SK-N-MC (cell line): ENCODE data around the gene DENND1C.

Experiments used
- DNase-seq: peaks from one replicate; pipeline ENCODE4 v3.0.0-alpha.2; 2011; ENCODE audit warnings: low read depth, low spot score
- H3K27ac ChIP-seq: fragments of 200-600 bp; sonication (generic); 2 replicates; pipeline ENCODE4 v1.5.1; 2016; ENCODE audit warnings: mixed run types
- H3K36me3 ChIP-seq: fragments of 200-600 bp; sonication (generic); 2 replicates; pipeline ENCODE4 v1.6.1; 2017; ENCODE audit warnings: antibody characterized with exemption, low read length, mixed read lengths; ENCODE audit not compliant: insufficient read depth
- H3K4me3 ChIP-seq: fragments of 200-600 bp; sonication (generic); 2 replicates; pipeline ENCODE4 v1.5.1; 2016
- H3K9ac ChIP-seq: fragments of 200-600 bp; sonication (generic); 2 replicates; pipeline ENCODE4 v1.8.0; 2017; ENCODE audit warnings: mixed run types, mixed read lengths; ENCODE audit not compliant: insufficient read length
- H3K9me3 ChIP-seq: fragments of 200-600 bp; sonication (generic); 2 replicates; pipeline ENCODE4 v1.6.1; 2017; ENCODE audit warnings: low read depth, mild to moderate bottlenecking, antibody characterized with exemption, low read length, moderate library complexity, mixed read lengths
- EZH2 ChIP-seq: fragments of 200-600 bp; sonication (generic); IDR thresholded peaks from one replicate; pipeline ENCODE4 v1.6.1; 2017; ENCODE audit warnings: antibody characterized with exemption
- FOXP2 ChIP-seq: optimal IDR thresholded peaks from 2 replicates; pipeline ENCODE3; 2011; ENCODE audit warnings: mild to moderate bottlenecking, moderate library complexity; ENCODE audit not compliant: insufficient read depth; ENCODE audit errors: extremely low read length, control extremely low read depth
- POLR2AphosphoS5 ChIP-seq: IDR thresholded peaks from 2 replicates; pipeline ENCODE4 v1.6.1; 2012; ENCODE audit warnings: mild to moderate bottlenecking, low read depth, low read length, borderline replicate concordance

The DENND1C gene

GRCh38 chr19:6465663-6466062 lies 15.9 kb downstream of the DENND1C start:
- H3K9ac ChIP-seq, result no peak overlapping the region
- TF ChIP-seq EZH2 (no peak), POLR2AphosphoS5 (no peak), FOXP2 (no peak)
- H3K27ac ChIP-seq, result no peak overlapping the region
- H3K9me3 ChIP-seq, result no peaks in the 10 kb centered on the region
- no peaks in the 10 kb centered on the region for H3K36me3 ChIP-seq
- no peak overlapping the region for H3K4me3 ChIP-seq
- DNase-seq, result no peak

GRCh38 chr19:6465006-6465405 lies 16.6 kb downstream of the DENND1C start:
- TF ChIP-seq EZH2 (no peak), POLR2AphosphoS5 (no peak), FOXP2 (no peak)
- H3K4me3 ChIP-seq, result no peak overlapping the region
- DNase-seq, result no peak
- no peak overlapping the region for H3K27ac ChIP-seq
- H3K9me3 ChIP-seq, result no peaks in the 10 kb centered on the region
- no peaks in the 10 kb centered on the region for H3K36me3 ChIP-seq
- H3K9ac ChIP-seq, result no peak overlapping the region

- H3K9me3 ChIP-seq, result no peaks in the 10 kb centered on the region
- no peak for DNase-seq
- no peak within 1 kb of the TSS for H3K4me3 ChIP-seq
- H3K36me3 ChIP-seq, result no peaks in the 10 kb centered on the region
- TF ChIP-seq POLR2AphosphoS5 (no peak), EZH2 (no peak), FOXP2 (no peak)
- H3K27ac ChIP-seq, result no peak within 1 kb of the TSS
- H3K9ac ChIP-seq, result no peak within 1 kb of the TSS
These were observed 17.3 kb downstream of the DENND1C start, which contains the start of gene CRB3 for GRCh38 chr19:6464070-6464873. Gene CRB3 (plus strand): TSS chr19:6464271. CDS start chr19:6464702, 431 bp downstream.

- H3K9me3 ChIP-seq, result no peaks in the 10 kb centered on the region
- peaks cover 4% of the 10 kb centered on the region; the same call in 1 of the 2 replicates for H3K36me3 ChIP-seq
- no peak for TF ChIP-seq EZH2
- no peak for TF ChIP-seq POLR2AphosphoS5
- TF ChIP-seq FOXP2, result no peak
- DNase-seq, result peak; percentile 88
- H3K4me3 ChIP-seq, result peak overlapping the region; percentile 85
- no peak overlapping the region for H3K27ac ChIP-seq
- H3K9ac ChIP-seq, result peak overlapping the region; percentile 71
These were observed 21.3 kb downstream of the DENND1C start for GRCh38 chr19:6460099-6460884.

GRCh38 chr19:6459262-6460098 lies 22.1 kb downstream of the DENND1C start, which contains the start of gene SLC25A23:
Gene SLC25A23 (minus strand): TSS chr19:6459792. CDS start chr19:6459628, 164 bp downstream.
- Histone ChIP-seq H3K27ac (no peak within 1 kb of the TSS), H3K9me3 (no peaks in the 10 kb centered on the region), H3K36me3 (peaks cover 12% of the 10 kb centered on the region; the same call in 1 of the 2 replicates), H3K9ac (peak within 1 kb of the TSS; percentile 71), H3K4me3 (peak within 1 kb of the TSS; percentile 85)
- no peak for TF ChIP-seq FOXP2
- no peak for TF ChIP-seq EZH2
- TF ChIP-seq POLR2AphosphoS5, result peak; percentile 47; the same call in 1 of the 2 replicates
- peak; percentile 8 for DNase-seq

GRCh38 chr19:6458695-6459261 lies 22.8 kb downstream of the DENND1C start:
- Histone ChIP-seq H3K4me3 (peak overlapping the region; percentile 85), H3K9me3 (no peaks in the 10 kb centered on the region), H3K9ac (peak overlapping the region; percentile 71), H3K27ac (no peak overlapping the region), H3K36me3 (peaks cover 19% of the 10 kb centered on the region; the same call in 1 of the 2 replicates)
- TF ChIP-seq FOXP2 (no peak), EZH2 (no peak), POLR2AphosphoS5 (no peak)
- DNase-seq, result no peak

GRCh38 chr19:6457958-6458694 lies 23.5 kb downstream of the DENND1C start:
- Histone ChIP-seq H3K9me3 (no peaks in the 10 kb centered on the region), H3K36me3 (peaks cover 25% of the 10 kb centered on the region; the same call in 1 of the 2 replicates), H3K27ac (no peak overlapping the region), H3K9ac (no peak overlapping the region), H3K4me3 (peak overlapping the region; percentile 85)
- no peak for DNase-seq
- TF ChIP-seq POLR2AphosphoS5 (no peak), FOXP2 (no peak), EZH2 (no peak)
